ENCODE data around the gene COG3. TPM values are rescaled to one million over a fixed set of nuclear protein-coding genes. Genes with fewer than 3 reads are reported as not detected.

The COG3 gene
- total RNA-seq, 1 experiment from 2014 or later: 17.7 TPM

- no peak overlapping the region for H3K4me3 ChIP-seq (ENCODE audit: insufficient read depth, low read depth, low read length)
- H3K36me3 ChIP-seq (replicated peaks; ENCODE audit: control insufficient read depth, insufficient read depth, low read length): no peaks in the 10 kb centered on the region; the same call in 1 of the 2 replicates
- H3K27me3 ChIP-seq (ENCODE audit: control insufficient read depth, insufficient read depth, low read length): no peaks in the 10 kb centered on the region
- no peak for DNase-seq
Observed at GRCh38 chr13:45472171-45472705, 7.5 kb downstream of the COG3 start.

DNA sequence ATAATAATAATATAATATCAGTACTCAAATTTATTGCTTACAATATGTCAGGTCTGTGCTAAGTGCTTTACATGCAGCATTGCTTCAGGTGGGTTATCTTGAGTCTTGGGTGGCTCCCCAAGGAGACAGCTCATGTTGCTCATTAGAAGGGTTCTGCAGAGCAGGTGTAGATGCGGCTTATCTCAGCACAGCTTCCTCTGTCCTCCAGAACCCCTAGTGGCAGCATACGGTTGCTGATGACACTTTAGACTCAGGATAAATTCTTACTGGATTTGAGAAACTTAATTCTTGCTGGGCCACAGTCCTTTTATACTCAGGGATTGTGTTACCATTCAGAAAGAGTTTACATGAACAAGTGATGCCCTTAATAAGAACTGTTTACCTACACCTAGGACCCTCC is 8.9 kb downstream of the COG3 start:
- Histone ChIP-seq H3K27me3 (ENCODE audit: control insufficient read depth, insufficient read depth, low read length) (no peaks in the 10 kb centered on the region), H3K4me3 (ENCODE audit: insufficient read depth, low read depth, low read length) (no peak overlapping the region), H3K36me3 (replicated peaks; ENCODE audit: control insufficient read depth, insufficient read depth, low read length) (no peaks in the 10 kb centered on the region; the same call in 1 of the 2 replicates)
- peak; percentile 47 for DNase-seq

- Histone ChIP-seq H3K27me3 (ENCODE audit: control insufficient read depth, insufficient read depth, low read length) (no peaks in the 10 kb centered on the region), H3K4me3 (ENCODE audit: insufficient read depth, low read depth, low read length) (no peak overlapping the region), H3K36me3 (replicated peaks; ENCODE audit: control insufficient read depth, insufficient read depth, low read length) (no peaks in the 10 kb centered on the region; the same call in none of the 2 replicates)
- no peak for DNase-seq
Observed at GRCh38 chr13:45474584-45475454, 10.1 kb downstream of the COG3 start.

- no peaks in the 10 kb centered on the region for H3K27me3 ChIP-seq (ENCODE audit: control insufficient read depth, insufficient read depth, low read length)
- DNase-seq: no peak
- no peak overlapping the region for H3K4me3 ChIP-seq (ENCODE audit: insufficient read depth, low read depth, low read length)
- peaks cover 3% of the 10 kb centered on the region for H3K36me3 ChIP-seq (replicated peaks; ENCODE audit: control insufficient read depth, insufficient read depth, low read length)
Observed at GRCh38 chr13:45479661-45480060, 14.9 kb downstream of the COG3 start.

- peaks cover 7% of the 10 kb centered on the region for H3K36me3 ChIP-seq (replicated peaks; ENCODE audit: control insufficient read depth, insufficient read depth, low read length)
- H3K27me3 ChIP-seq (ENCODE audit: control insufficient read depth, insufficient read depth, low read length): no peaks in the 10 kb centered on the region
- H3K4me3 ChIP-seq (ENCODE audit: insufficient read depth, low read depth, low read length): no peak overlapping the region
- no peak for DNase-seq
Observed at GRCh38 chr13:45481688-45482087, 16.9 kb downstream of the COG3 start.

DNA sequence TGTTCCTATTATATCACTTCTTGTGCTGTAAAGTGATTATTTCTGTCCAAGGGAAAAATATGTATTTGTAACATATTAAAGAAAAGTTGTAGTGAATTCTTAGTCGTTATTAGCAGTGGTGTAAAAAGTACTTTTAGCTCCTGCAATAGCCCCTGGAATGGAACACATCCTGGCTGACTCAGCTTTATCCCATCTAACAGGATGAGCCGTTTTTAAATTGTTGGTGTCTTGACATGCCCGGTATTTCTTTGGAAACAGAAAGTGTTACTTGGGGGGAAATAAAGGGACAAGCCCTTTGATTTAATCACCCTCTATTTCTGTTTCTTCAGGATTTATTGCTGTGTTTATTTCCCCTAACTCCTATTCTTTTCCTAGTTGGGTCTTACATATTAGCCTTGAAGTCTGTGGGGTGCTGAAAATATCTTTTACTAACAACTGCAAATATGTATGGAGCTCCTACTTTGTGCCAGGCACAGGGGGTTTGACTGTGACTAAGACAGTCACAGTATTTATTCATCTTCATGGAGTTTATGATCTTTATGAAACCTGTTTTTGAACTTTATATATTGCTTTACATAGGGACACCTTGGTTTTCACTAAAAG is 17.9 kb downstream of the COG3 start:
- Histone ChIP-seq H3K36me3 (replicated peaks; ENCODE audit: control insufficient read depth, insufficient read depth, low read length) (peaks cover 7% of the 10 kb centered on the region), H3K4me3 (ENCODE audit: insufficient read depth, low read depth, low read length) (no peak overlapping the region), H3K27me3 (ENCODE audit: control insufficient read depth, insufficient read depth, low read length) (no peaks in the 10 kb centered on the region)
- no peak for DNase-seq

DNA sequence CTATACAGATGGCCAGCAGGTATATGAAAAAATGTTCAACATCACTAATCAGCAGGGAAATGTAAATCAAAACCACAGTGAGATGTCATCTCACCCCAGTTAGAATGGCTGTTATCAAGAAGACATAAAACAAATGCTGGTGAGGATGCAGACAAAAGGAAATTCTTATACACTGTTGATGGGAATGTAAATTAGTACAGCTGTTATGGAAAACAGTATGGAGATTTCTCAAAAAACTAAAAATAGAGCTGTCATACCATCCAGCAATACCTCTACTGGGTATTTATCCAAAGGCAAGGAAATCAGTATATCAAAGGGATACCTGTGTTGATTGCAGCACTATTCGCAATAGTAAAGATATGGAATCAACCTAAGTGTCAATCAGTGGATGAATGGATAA is 22.9 kb downstream of the COG3 start:
- H3K27me3 ChIP-seq (ENCODE audit: control insufficient read depth, insufficient read depth, low read length): no peaks in the 10 kb centered on the region
- H3K4me3 ChIP-seq (ENCODE audit: insufficient read depth, low read depth, low read length): no peak overlapping the region
- DNase-seq: no peak
- peaks cover 13% of the 10 kb centered on the region for H3K36me3 ChIP-seq (replicated peaks; ENCODE audit: control insufficient read depth, insufficient read depth, low read length)

GRCh38 chr13:45490068-45490467 is 25.3 kb downstream of the COG3 start:
- no peak overlapping the region for H3K4me3 ChIP-seq (ENCODE audit: insufficient read depth, low read depth, low read length)
- peak; percentile 38 for DNase-seq
- peaks cover 11% of the 10 kb centered on the region for H3K36me3 ChIP-seq (replicated peaks; ENCODE audit: control insufficient read depth, insufficient read depth, low read length)
- no peaks in the 10 kb centered on the region for H3K27me3 ChIP-seq (ENCODE audit: control insufficient read depth, insufficient read depth, low read length)

DNA sequence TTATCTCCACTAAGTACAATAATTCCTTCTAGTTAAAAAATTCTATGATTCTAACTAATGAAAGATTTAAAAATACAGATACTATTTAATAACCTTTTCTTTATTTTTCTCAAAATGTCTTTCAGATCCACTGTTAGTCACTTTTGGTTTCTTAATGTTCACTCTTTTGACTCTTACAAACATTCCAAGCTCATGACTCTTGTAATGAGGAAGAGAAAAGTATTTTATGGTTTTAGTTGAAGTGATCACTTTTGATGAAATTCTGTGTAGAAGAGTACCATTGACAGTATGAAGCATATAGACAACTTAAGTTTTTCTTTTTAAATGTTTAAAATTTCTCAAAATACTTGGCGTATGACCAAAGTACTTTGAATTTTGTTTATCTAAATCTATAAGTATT is 27.8 kb downstream of the COG3 start:
- no peaks in the 10 kb centered on the region for H3K27me3 ChIP-seq (ENCODE audit: control insufficient read depth, insufficient read depth, low read length)
- H3K36me3 ChIP-seq (replicated peaks; ENCODE audit: control insufficient read depth, insufficient read depth, low read length): peaks cover 10% of the 10 kb centered on the region
- H3K4me3 ChIP-seq (ENCODE audit: insufficient read depth, low read depth, low read length): no peak overlapping the region
- no peak for DNase-seq

- Histone ChIP-seq H3K36me3 (replicated peaks; ENCODE audit: control insufficient read depth, insufficient read depth, low read length) (peaks cover 6% of the 10 kb centered on the region), H3K27me3 (ENCODE audit: control insufficient read depth, insufficient read depth, low read length) (no peaks in the 10 kb centered on the region), H3K4me3 (ENCODE audit: insufficient read depth, low read depth, low read length) (no peak overlapping the region)
- DNase-seq: no peak
Observed at GRCh38 chr13:45496942-45497341, 32.2 kb downstream of the COG3 start.

DNA sequence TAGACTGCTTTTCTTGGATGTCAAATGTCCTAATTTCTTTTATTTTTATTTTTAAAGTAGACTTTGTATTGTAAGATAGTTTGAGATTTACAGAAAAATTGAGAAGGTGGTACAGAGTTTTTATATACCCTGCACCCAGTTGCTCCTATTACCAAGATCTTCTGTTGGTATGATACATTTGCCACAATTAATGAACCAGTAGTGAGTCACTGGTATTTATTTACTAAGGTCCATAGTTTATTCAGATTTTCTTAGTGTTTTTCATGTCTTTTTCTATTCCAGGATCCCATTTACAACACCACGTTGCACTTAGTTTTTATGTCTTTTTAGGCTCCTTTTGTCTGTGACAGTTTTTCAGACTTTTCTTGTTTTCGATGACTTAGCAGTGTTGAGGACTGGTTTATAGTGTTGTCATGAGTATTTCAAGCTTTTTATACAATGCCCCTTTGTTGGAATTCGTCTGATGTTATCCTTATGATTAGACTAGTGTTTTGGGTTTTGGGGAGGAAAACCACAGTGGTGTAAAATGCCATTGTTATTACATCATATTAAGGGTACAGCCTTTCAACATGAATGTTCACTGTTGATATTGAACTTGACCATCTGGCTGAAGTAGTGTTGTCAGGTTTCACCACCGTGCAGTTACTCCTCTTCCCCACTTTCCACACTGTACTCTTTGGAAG is 35.9 kb downstream of the COG3 start:
- no peak for DNase-seq
- Histone ChIP-seq H3K4me3 (ENCODE audit: insufficient read depth, low read depth, low read length) (no peak overlapping the region), H3K27me3 (ENCODE audit: control insufficient read depth, insufficient read depth, low read length) (no peaks in the 10 kb centered on the region), H3K36me3 (replicated peaks; ENCODE audit: control insufficient read depth, insufficient read depth, low read length) (peaks cover 10% of the 10 kb centered on the region)

GRCh38 chr13:45501175-45501526 is 36.4 kb downstream of the COG3 start:
- DNase-seq: no peak
- H3K27me3 ChIP-seq (ENCODE audit: control insufficient read depth, insufficient read depth, low read length): no peaks in the 10 kb centered on the region
- no peak overlapping the region for H3K4me3 ChIP-seq (ENCODE audit: insufficient read depth, low read depth, low read length)
- peaks cover 8% of the 10 kb centered on the region for H3K36me3 ChIP-seq (replicated peaks; ENCODE audit: control insufficient read depth, insufficient read depth, low read length)

DNA sequence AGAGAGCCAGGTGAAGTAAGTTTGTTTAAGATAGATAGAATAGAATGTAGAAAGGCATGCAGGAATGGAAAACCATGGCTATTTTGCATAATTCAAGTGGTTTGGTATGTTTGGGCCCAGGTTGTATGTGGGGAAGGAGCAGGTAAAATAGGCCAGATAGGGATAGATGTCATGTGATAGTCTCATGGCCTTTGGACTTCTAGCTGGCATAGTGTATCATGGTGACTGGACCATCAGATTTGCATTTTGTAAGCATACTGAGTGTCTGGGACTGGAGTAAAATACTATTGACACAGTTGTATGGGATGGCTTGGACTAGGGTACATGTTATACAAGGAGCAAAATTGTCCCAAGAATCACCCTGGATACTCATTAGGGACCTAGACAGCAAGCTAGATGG is 38.9 kb downstream of the COG3 start:
- Histone ChIP-seq H3K36me3 (replicated peaks; ENCODE audit: control insufficient read depth, insufficient read depth, low read length) (peaks cover 8% of the 10 kb centered on the region), H3K4me3 (ENCODE audit: insufficient read depth, low read depth, low read length) (no peak overlapping the region), H3K27me3 (ENCODE audit: control insufficient read depth, insufficient read depth, low read length) (no peaks in the 10 kb centered on the region)
- DNase-seq: no peak

DNA sequence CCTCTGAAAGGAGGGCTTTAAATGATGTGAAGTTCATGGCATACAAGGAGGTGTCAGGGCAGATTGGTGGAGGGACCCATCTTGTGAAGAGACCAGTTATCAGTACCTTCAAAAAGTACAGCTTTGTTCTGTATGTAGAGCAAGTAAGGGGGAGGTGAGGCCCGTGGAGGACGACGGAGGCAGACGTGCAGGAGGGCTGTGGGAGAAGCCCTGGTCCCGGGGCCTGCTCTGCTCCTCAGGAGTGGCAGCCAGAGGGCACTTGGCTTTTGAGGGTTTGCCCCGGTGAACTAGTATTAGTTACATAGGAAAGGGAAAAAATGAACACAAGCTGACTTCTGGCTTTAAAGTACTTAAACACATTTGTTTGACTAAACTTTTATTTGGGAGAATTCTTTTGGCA is 42.1 kb downstream of the COG3 start:
- no peak for DNase-seq
- no peaks in the 10 kb centered on the region for H3K27me3 ChIP-seq (ENCODE audit: control insufficient read depth, insufficient read depth, low read length)
- H3K4me3 ChIP-seq (ENCODE audit: insufficient read depth, low read depth, low read length): no peak overlapping the region
- peaks cover 6% of the 10 kb centered on the region for H3K36me3 ChIP-seq (replicated peaks; ENCODE audit: control insufficient read depth, insufficient read depth, low read length)

GRCh38 chr13:45508776-45509175 is 44.0 kb downstream of the COG3 start:
- H3K4me3 ChIP-seq (ENCODE audit: insufficient read depth, low read depth, low read length): no peak overlapping the region
- H3K36me3 ChIP-seq (replicated peaks; ENCODE audit: control insufficient read depth, insufficient read depth, low read length): peaks cover 10% of the 10 kb centered on the region
- no peaks in the 10 kb centered on the region for H3K27me3 ChIP-seq (ENCODE audit: control insufficient read depth, insufficient read depth, low read length)
- no peak for DNase-seq
